ENCODE results near the gene PRKG1. TPM values are rescaled to one million over a fixed set of nuclear protein-coding genes. Genes with fewer than 3 reads are reported as not detected.

PRKG1 gene
- total and polyA plus RNA-seq, 2 of the 8 experiments (the other 6 are each of a cell fraction or from before 2014, with no cell fraction given), result 4.2 to 15.2 TPM

GRCh38 chr10:51552879-51553278 lies 478.6 kb downstream of the PRKG1 start:
- TF ChIP-seq JUN (IDR thresholded peaks at IDR 0.05; ENCODE audit: low read depth, low read length) (no peak), TCF12 (IDR thresholded peaks at IDR 0.05; ENCODE audit: low read depth, low read length) (no peak), HDAC2 (IDR thresholded peaks at IDR 0.05; ENCODE audit: borderline replicate concordance in 1 of 2, low read depth in 2 of 2, low read length in 2 of 2) (no peak), CEBPB (IDR thresholded peaks at IDR 0.05; ENCODE audit: low read depth, low read length) (no peak), CTBP2 (IDR thresholded peaks at IDR 0.05; ENCODE audit: borderline replicate concordance, insufficient read depth, insufficient read length, low read length) (no peak), CTCF (IDR thresholded peaks at IDR 0.05; ENCODE audit: control extremely low read depth in 1 of 3, insufficient read depth in 1 of 3, low read depth in 1 of 3, low read length in 3 of 3) (no peak)
- TF ChIP-seq, protein P1, sequence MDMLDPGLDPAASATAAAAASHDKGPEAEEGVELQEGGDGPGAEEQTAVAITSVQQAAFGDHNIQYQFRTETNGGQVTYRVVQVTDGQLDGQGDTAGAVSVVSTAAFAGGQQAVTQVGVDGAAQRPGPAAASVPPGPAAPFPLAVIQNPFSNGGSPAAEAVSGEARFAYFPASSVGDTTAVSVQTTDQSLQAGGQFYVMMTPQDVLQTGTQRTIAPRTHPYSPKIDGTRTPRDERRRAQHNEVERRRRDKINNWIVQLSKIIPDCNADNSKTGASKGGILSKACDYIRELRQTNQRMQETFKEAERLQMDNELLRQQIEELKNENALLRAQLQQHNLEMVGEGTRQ (IDR thresholded peaks at IDR 0.05; ENCODE audit: low read length), result no peak
- Histone ChIP-seq H3K27ac (ENCODE audit: low read depth, low read length) (no peak overlapping the region), H3K79me2 (ENCODE audit: control insufficient read depth in 1 of 2, insufficient read depth in 2 of 2, low read length in 2 of 2) (no peaks in the 10 kb centered on the region), H3K4me2 (ENCODE audit: insufficient read depth in 1 of 2, low read depth in 2 of 2, low read length in 2 of 2) (no peak overlapping the region), H3K36me3 (ENCODE audit: control insufficient read depth in 2 of 4, insufficient read depth in 4 of 4, low read length in 3 of 4) (no peaks in the 10 kb centered on the region), H3K9ac (replicated peaks in 1 of 4; ENCODE audit: extremely low read depth in 1 of 4, low read depth in 3 of 4, low read length in 3 of 4) (no peak overlapping the region), H3K79me1 (ENCODE audit: low read depth, low read length) (no peaks in the 10 kb centered on the region), H4K20me1 (replicated peaks in 1 of 2; ENCODE audit: control insufficient read depth in 1 of 2, insufficient read depth in 2 of 2, low read length in 2 of 2) (no peaks in the 10 kb centered on the region), H3K4me3 (ENCODE audit: extremely low read depth in 1 of 4, insufficient read depth in 2 of 4, low read depth in 3 of 4, low read length in 4 of 4) (no peak overlapping the region), H2AFZ (ENCODE audit: low read length) (no peak overlapping the region), H4K8ac (ENCODE audit: extremely low read depth, insufficient read depth, low read length) (no peak overlapping the region), H3K4ac (replicated peaks; ENCODE audit: insufficient read length, low read depth, low read length) (no peak overlapping the region), H3K27me3 (replicated peaks in 1 of 4; ENCODE audit: control insufficient read depth in 3 of 4, extremely low read depth in 1 of 4, insufficient read depth in 3 of 4, low read length in 3 of 4) (no peaks in the 10 kb centered on the region), H3K14ac (ENCODE audit: insufficient read length) (no peak overlapping the region), H3K18ac (ENCODE audit: extremely low read depth, low read length) (no peak overlapping the region), H3K56ac (replicated peaks; ENCODE audit: insufficient read length, low read depth, low read length) (no peak overlapping the region), H2BK15ac (ENCODE audit: low read length) (no peak overlapping the region), H4K91ac (replicated peaks; ENCODE audit: insufficient read length, low read length) (no peak overlapping the region), H2BK5ac (ENCODE audit: low read depth, low read length) (no peak overlapping the region), H3K23ac (ENCODE audit: insufficient read length) (no peak overlapping the region), H3K23me2 (ENCODE audit: low read depth, low read length) (no peaks in the 10 kb centered on the region), H2BK120ac (replicated peaks; ENCODE audit: low read depth, low read length) (no peak overlapping the region), H4K5ac (ENCODE audit: insufficient read length, low read depth, low read length) (no peak overlapping the region), H2AK5ac (ENCODE audit: low read depth, low read length) (no peak overlapping the region), H3K9me3 (ENCODE audit: insufficient read depth in 2 of 2, low read depth in 1 of 2, low read length in 1 of 2) (no peaks in the 10 kb centered on the region), H2BK20ac (ENCODE audit: low read length) (no peak overlapping the region), H3K4me1 (replicated peaks in 1 of 4; ENCODE audit: control insufficient read depth in 3 of 4, insufficient read depth in 4 of 4, low read length in 3 of 4) (no peaks in the 10 kb centered on the region), H2BK12ac (ENCODE audit: low read depth, low read length) (no peak overlapping the region)
- ChIA-PET POLR2A (ENCODE audit: partially characterized antibody) (no interaction called here), CTCF (ENCODE audit: partially characterized antibody) (no interaction called here)
- DNase-seq (ENCODE audit: low read depth in 1 of 2, low spot score in 2 of 2) (no peak), FAIRE-seq (no peak)

Data from H1 (cell line).